OCI-LY7 (cell line): Measurements from ENCODE around the gene DNAJB11.

Source experiments
- EZH2phosphoT487 ChIP-seq: fragments of 200-600 bp; sonication (generic); IDR thresholded peaks from 2 replicates; pipeline ENCODE4 v1.6.1; 2018; ENCODE audit warnings: low read depth, borderline replicate concordance, mild to moderate bottlenecking, mixed run types, antibody characterized with exemption, low read length, moderate library complexity, mixed read lengths
- TF ChIP-seq, protein P1 (sequence below): fragments of 200-600 bp; sonication (generic); conservative IDR thresholded peaks from 2 replicates; pipeline ENCODE4 v1.5.1; 2014; ENCODE audit warnings: mild to moderate bottlenecking, antibody characterized with exemption, low read length, moderate library complexity, mixed read lengths

GRCh38 chr3:186614597-186615483 is 44.3 kb downstream of the DNAJB11 start:
- TF ChIP-seq, protein P1, sequence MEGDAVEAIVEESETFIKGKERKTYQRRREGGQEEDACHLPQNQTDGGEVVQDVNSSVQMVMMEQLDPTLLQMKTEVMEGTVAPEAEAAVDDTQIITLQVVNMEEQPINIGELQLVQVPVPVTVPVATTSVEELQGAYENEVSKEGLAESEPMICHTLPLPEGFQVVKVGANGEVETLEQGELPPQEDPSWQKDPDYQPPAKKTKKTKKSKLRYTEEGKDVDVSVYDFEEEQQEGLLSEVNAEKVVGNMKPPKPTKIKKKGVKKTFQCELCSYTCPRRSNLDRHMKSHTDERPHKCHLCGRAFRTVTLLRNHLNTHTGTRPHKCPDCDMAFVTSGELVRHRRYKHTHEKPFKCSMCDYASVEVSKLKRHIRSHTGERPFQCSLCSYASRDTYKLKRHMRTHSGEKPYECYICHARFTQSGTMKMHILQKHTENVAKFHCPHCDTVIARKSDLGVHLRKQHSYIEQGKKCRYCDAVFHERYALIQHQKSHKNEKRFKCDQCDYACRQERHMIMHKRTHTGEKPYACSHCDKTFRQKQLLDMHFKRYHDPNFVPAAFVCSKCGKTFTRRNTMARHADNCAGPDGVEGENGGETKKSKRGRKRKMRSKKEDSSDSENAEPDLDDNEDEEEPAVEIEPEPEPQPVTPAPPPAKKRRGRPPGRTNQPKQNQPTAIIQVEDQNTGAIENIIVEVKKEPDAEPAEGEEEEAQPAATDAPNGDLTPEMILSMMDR = peak; percentile 99
- no peak for TF ChIP-seq EZH2phosphoT487
